Measurements from ENCODE around the gene KCNT1.
"Not testable (repeated sequence)": the region's sequence is repeated elsewhere in the genome, so short reads cannot be mapped to it uniquely, and the experiment has no call there.

The KCNT1 gene

DNA sequence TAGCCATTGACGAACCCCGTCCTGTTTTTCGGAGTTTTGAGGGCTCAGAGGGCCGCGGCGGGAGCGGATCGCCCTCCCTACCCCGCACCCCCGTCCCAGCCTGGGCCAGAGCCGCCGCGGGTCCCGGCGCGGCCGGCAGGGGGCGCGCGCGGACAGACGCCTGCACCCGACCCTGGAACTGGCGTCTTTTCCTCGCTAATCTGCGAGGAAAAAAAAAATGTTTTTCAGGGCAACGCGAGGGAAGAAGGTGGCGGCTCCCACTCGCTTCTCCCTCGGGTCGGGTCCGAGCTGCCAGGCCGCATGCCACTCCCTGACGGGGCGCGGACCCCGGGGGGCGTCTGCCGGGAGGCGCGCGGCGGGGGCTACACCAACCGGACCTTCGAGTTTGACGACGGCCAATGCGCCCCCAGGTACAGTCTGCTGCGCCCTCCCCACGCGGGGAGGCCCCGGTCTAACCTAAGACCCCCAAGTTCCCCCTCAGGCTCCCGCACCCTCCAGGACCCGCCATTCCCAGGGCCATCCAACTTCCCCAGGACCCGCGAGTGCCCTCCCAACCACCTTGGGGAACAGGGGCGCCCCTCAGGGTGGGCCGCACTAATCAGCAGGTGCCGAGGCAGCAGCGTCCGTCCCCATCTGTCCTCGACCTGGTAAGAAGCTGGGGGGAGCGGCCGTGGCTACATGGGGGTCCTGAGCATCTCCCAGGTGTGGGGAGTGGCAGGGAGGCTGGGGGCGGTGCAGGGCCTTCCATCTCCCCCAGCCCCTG, at the start of gene KCNT1:
Gene KCNT1 (plus strand): TSS at position 227 of the 763 bp plus-strand sequence. CDS start 74 bp downstream, at position 301.
- DNase-seq (ENCODE audit: low read depth, low spot score) = peak; percentile 81

DNA sequence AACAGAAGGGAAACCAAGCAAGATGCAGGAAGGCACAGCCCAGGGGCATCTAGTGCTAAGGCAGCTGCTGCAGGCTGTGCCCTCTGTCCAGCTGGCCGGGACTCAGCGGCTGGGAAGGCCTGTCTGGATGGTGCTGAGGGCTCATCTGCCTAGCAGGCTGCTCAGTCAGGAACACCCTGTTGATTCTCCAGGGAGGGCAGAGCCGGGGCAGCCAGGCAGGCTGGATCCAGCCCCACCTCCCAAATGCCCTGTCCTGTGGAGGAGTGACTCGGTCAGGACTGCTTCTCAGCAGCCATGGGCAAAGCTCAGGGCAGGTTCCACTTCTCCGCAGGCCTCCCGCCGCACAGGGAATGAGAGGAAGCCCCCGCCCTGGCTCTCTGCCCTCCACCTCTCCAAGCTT, 46.7 kb upstream of the KCNT1 start:
- no peak for DNase-seq (ENCODE audit: low read depth, low spot score)

DNA sequence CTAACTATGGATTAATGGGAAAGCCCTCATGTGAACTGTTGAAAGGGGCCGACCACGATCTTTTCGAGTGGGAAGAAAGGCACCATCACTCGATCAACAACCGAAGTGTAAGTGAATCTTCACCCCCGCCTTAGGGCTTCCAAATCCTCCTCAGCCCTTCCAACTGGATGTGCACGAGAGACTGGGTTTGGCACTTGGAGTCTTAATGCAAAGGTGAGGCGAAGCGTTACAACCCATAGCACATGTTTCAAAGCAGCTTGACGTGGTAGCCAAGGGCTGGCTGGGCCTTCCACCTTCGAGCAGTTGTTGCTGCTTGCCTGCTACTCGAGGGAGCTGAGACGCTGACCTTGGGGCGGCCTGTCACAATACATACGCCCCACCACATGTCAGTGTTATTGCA, 44.6 kb upstream of the KCNT1 start:
- DNase-seq (ENCODE audit: low read depth, low spot score) = no peak

DNA sequence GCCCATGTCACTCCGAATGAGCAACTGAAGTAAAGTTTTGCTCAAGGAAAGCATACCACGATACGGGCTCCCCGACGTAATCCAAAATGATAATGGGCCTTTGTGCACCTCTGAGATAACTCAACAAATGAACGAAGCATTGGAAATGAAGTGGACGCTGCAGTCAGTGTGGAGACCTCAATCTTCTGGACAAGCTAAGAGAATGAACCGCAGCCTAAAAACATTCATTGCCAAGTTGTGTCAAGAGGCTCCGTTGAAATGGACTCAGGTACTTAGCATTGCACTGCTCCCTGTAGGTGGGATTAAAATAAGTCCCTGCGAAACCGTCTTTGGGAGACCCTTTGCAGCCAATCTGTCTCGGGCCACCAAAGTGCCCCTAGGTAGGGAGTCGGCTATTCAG, 42.7 kb upstream of the KCNT1 start:
- no peak for DNase-seq (ENCODE audit: low read depth, low spot score)

DNA sequence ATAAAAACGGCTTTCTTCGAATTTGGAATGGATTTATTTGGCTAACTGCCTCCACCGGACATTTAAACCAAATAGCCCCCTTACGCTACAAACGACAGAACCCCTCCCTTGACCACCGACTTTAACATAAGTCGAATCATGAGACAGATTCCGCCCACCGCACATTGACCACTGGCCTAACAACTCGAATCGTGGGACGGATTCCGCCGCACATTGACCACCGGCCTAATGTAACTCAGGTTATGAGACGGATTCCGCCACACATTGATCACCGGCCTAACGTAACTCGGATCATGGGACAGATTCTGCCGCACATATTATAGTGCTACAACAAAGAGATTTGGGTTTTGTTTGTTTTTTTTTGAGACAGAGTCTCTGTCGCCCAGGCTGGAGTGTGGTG, 41.6 kb upstream of the KCNT1 start:
- DNase-seq (ENCODE audit: low read depth, low spot score) = no peak

DNA sequence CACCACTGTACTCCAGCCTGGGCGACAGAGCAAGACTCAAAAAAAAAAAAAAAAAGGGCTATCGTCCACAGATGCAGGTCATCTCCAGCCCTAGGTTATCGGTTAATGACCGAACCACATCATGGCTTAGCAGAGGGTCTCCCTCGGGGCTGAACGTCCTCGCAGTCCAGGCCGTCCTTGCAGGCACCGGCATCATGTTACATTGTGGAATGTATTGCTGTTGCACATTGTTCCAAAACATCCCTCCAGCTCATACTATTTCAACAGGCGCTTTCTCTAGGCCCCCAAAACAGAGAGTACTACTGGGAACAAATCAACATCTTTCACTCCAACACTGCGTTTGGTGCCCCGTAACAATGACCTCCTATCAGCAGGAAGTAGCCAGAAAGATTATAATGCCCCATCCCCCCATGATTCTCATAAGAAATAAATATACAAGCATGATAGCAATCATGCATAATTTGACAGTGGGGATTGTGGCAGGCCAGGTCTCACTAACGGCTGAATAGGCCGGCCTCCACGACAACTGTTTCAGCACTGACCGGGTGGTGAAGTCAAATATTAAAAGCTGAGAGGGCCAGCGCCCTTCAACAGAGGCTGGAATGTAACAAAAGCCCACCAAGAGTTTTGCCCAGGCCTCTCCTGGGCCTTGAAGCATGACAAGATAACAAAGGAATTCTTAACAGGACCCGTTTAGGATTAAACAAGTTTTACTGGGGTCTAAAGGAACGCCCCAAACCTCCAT, 40.0 kb upstream of the KCNT1 start:
- no peak for DNase-seq (ENCODE audit: low read depth, low spot score)

DNA sequence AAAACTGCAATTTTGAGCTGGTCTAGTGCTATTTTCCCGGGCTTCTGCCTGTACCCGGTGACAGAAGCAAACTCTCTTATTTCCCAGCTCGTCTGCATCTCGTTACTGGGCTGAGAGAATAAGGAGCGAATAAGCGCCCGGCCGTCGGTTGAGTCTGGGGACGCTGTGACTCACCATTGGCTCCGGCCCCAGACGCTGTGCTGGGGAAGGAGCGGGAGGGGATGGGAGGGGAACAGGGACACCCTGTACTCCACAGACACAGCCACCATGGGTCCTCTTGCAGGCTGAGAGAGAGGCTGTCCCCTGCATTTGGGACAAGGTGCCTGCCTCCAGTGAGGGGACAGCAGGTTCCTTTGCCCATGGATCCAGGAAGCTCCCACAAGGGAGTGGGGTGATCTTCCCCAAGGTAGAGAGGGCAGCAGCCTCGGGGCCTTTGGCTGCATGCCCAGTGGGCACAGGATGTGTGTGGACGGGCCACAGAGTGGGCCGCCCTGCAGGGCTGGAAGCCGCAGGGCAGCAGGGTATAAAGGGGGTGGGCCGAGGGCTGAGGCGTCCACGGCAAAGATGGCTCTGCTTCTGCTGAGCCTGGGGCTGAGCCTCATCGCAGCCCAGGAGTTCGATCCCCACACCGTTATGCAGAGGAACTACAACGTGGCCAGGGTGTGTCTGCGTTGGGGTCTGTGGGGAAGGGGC, 39.1 kb upstream of the KCNT1 start, which contains the start of gene LCN9:
Gene LCN9 (plus strand): TSS at position 552 of the 693 bp plus-strand sequence. CDS start 13 bp downstream, at position 565.
- peak; percentile 77 for DNase-seq (ENCODE audit: low read depth, low spot score)

DNA sequence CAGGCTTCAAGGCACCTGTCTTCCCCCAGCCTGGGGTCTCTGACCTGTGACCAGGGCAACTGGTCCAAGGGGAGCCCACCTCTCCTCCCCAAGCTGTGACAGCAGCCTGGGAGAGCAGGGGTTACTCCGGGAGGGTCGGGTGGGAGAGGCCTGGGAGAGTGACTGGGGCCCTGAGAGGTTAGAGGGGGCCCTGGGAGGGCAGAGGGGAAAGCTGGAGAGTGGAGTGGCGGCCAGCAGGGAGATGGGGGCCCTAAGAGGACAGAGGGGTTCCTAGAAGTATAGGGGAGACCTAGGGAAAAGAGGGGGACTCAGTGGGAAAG, 38.6 kb upstream of the KCNT1 start:
- DNase-seq (ENCODE audit: low read depth, low spot score) = no peak

DNA sequence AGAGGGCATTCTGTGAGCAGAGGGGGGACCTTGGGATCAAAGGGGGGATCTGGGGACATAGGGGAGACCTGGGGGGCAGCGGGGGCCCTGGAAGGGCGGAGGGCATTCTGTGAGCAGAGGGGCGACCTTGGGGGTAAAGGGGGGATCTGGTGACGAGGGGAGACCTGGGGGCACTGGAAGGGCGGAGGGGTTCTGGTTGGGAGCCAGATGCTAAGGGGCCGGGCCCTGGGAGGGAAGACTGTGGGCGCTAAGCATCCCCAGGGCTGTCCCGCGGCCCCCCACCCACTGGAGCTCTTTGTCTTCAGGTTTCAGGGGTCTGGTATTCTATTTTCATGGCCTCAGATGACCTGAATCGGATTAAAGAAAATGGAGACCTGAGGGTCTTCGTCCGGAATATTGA, 38.1 kb upstream of the KCNT1 start:
- no peak for DNase-seq (ENCODE audit: low read depth, low spot score)

DNA sequence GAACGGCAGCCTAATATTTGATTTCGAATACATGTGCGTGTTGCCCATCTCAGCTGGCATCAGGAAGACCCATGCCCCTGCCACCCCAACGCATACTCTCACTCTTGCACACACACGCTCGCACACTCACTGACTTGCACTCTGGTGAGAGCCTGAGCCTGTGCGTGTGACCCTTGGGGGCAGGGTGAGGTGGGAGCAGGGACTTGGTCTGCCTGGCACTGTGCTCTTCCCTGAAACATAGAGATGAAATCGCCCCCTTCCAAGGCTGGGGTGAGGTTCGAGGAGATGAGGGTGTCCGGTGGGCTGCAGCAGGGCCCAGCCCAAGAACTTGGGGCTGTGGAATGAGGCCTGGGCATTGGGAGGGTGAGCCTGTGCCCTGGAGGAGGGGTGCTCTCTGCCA, 37.7 kb upstream of the KCNT1 start:
- DNase-seq (ENCODE audit: low read depth, low spot score) = no peak

DNA sequence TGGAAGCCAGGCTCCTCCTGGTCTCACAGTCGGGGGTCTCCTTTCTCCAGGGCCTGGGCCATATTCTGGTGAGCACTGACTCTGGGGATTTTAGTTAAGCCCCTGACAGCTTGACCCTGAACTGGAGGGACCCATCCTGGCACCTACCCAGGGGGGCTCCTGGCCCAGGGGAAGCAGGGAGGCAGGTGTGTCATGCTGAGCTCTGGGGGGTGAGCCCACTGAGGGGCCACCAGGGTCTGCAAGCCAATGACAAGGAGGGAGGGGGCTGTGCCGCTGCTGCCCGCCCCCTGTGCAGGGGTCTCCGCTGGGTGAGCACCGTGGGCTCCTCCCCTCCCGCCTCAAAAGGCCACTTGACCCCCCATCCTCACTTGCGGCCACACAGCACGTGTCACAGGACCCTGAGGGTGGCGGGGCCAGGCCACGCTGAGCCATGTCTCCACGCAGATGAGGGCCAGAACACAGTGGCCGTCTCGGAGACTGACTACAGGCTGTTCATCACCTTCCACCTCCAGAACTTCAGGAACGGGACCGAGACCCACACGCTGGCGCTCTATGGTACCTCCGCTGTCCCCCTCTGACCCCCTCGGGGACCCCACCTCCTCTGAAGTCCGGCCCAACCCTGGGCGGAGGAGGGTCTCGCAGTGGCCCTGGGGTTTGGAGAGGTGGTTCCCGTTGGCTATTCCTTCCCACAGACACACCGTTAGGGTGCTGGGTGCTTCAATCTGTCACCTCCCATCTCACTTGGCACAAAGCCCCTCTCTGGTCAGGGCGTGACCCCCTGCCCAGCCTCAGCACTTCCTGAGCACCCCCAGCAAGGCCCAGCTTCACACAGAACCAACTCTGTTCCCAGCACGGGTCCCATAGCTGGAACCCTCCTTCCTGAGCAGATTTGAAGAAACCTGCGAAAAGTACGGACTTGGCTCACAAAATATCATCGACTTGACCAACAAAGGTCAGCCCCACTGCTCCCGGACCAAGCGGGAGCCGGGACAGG, 36.9 kb upstream of the KCNT1 start:
- DNase-seq (ENCODE audit: low read depth, low spot score) = no peak

DNA sequence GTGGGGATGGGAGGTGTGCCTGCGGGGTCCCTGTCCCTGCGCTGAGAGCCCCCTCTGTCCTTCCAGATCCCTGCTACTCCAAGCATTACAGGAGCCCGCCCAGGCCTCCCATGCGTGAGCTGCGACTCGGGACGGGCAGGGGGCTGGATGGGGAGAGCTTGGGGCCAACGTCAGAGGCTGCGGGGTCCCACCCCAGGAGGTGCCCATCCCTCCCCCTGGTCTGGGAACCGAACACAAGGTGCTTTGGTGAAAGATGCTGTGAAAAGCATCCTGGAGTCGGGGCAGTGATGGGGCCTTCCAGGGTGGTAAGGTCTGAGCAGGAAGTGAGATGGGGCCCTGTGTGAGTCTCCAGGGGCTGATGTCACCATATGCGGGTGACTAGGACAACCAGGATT, 36.2 kb upstream of the KCNT1 start:
- DNase-seq (ENCODE audit: low read depth, low spot score) = no peak

DNA sequence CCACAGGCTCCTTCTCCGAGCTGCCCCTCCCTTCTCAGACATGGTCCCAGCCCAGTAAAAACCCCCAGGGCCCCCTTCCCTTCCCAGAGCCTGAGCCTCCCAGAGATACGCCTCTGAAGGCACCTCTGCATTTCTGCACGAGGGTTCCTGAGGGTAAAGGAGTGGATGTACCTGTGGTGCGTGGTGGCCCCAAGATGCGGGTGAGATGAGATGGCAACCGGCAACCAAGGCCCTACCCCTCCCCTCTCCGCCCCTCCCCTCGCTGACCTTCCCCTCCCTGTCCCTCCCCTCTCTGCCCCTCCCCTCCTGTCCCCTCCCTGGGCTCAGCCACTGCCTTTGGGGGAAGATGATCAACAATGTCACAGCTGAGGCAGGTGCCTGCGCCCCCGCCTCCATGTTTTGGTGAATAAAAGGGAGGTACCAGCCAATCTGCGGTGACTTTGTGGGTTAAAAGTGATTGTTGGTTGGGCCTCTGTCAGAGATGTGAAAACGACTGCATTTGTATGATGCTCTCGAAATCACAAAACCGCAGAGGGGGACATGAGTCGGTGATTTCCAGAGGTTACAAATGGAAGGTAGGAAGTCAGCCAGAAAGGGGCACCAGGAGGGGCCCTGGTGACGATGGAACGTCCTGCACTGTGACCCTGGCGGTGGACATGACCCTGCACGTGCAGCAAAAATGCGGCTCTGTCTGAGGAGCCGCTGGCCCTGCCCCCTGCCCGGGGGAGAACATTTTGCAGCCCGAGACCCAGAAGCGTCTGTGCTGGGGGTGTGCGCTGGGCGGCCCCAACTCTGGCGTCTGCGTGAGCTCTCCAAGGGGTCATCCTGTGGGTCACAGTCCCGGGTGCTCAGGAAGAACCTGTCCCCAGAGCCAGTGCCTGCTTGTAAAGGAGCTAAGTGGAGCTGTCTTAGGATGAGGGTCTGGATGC, 35.2 kb upstream of the KCNT1 start:
- no peak for DNase-seq (ENCODE audit: low read depth, low spot score)

DNA sequence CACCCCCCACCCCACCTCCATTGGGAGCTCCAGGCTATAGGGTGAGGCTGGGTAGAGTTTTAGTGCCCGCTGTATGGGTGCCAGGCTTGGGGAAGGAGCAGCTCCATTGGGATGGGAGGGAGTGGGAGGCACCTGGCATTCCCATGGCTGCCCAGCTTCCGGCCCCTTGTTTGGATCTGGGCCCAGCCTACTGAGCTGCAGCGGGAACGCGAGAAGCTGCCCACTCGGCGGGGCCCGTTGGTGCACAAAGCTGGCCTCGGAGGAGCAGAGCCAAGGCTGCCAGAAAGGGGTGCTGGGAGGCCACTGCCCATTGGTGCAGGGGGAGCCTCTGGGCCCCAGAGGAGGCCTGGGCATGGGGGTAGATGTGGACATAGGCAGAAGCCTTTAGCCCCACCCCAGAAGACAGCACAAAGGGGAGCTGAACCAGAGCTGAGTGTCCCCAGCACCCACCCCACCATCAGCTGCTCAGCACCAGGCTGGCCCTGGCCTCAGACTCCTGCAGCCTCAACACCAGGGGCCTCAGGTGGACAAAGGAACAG, 34.5 kb upstream of the KCNT1 start:
- no peak for DNase-seq (ENCODE audit: low read depth, low spot score)

DNA sequence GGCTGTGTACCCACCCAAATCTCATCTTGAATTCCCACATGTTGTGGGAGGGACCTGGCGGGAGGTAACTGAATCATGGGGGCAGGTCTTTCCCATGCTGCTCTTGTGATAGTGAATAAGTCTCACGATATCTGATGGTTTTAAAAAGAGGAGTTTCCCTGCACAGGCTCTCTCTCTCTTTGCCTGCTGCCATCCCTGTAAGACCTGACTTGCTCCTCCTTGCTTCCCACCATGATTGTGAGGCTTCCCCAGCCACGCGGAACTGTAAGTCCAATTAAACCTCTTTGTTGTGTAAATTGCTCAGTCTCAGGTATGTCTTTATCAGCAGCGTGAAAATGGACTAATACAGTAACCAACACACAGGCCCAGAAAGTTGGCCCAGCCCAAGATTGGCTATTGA, 33.0 kb upstream of the KCNT1 start:
- DNase-seq (ENCODE audit: low read depth, low spot score) = not testable (repeated sequence)

DNA sequence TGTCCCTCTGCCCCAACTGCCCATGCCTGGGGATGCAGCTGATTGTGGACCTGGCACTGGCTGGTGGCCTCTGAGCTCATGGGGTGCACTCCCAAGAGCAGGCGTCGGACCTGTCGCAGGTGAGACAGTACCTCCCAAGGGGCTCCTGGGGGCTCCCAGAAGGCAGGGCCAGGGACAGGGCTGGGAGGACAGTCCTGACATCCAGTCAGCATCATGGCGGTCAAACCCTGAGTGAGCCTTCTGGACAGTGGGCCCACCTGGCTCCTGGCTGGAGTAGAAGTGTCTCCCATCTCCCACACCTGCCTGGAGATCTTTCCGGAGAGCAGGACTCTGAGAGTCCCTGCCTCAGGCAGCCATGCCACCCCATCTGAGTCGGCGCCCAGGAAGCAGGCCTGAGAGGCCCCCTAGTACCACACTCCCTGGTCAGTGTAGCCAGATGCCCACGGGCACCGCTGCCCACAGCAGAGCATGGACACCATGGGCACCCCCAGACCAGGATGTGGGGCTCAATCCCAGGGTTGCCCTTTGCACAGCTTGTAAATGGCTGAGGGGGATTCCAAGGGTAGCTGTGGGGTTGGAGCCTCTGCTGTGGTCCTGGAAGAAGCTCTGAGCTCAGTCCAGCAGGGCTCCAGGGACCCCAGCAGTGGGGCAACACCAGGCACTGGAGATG, 32.2 kb upstream of the KCNT1 start:
- DNase-seq (ENCODE audit: low read depth, low spot score) = no peak

DNA sequence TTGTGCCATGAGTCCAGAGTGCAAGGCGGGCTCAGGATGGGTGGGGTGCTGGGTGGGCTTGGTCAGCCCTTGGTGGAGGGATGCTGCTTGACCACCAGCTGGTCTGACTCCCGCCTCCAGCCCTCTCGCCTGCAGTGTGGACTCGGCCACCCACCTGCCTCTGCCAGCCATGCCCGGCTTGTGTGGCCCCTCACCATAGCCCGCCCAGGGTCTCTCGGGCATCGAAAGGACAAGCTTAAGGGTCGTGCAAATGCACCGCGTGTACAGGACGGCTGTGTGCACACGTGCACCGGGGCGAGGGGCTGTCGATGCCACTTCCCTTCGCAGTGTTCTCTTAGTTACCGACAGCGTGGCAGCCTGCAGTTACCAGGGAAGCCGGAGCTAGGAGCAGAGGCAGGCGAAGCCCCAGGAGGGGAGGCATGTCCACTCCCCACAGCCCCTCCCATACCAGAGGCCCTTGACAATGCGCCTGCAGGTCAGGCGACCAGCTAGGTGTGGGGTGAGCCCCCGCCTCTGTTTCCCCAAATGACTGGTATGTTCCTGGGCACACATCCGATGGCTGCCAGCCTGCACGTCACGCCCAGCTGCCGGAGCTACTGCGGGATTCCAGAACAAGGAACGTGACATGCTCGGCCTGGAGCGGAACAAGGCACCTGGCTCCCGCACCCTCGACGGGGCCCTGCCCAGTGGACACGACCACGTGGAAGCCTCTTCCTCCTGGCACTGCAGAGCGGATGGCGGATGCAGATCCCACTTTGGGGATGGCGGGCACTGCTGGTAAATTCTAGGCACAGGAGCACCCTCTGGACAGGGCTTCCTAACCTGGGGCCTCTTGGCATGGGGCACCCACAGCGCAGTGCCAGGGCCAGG, 31.0 kb upstream of the KCNT1 start:
- DNase-seq (ENCODE audit: low read depth, low spot score) = no peak

DNA sequence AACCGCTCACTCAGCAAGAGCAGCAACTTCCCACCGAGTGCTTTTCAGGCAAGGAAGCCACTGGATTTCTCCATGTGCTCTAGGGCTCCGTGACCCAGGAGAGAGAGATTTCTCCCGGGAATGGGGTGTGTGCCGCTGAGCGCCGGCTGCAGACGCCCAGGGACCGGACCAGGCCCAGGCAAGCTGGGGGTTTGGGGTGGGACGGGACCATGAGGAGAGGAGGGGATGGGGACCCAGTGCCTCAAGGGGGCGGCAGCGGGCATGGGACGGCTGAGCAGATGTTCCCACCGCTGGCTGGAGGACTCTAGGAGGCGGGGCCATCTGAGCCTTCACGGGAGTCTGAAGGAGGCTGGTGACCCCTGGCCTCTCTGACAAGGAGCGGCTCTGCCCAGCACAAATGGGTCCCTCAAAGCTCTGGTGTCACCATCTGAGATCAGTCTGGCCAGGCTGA, 30.4 kb upstream of the KCNT1 start:
- DNase-seq (ENCODE audit: low read depth, low spot score) = no peak
